ENCODE data around the gene ITPA. TPM values are rescaled to one million over a fixed set of nuclear protein-coding genes. Genes with fewer than 3 reads are reported as not detected.

Gene ITPA
- total RNA-seq, 3 donors from 2014 or later (not counting 1 experiment from before 2014, with no cell fraction given) = 49.6 to 53.2 (median 50.2) TPM

- Histone ChIP-seq H3K27me3 (ENCODE audit: control insufficient read depth, insufficient read depth, low read length) (no peaks in the 10 kb centered on the region), H3K36me3 (ENCODE audit: control insufficient read depth, insufficient read depth, low read length) (peaks cover 6% of the 10 kb centered on the region), H3K9me3 (ENCODE audit: control insufficient read depth, insufficient read depth, low read length) (no peaks in the 10 kb centered on the region), H3K4me3 (ENCODE audit: low read length) (no peak overlapping the region), H3K27ac (ENCODE audit: low read length) (no peak overlapping the region), H3K4me1 (ENCODE audit: control insufficient read depth, insufficient read depth, low read length) (no peaks in the 10 kb centered on the region)
- no peaks in the 10 kb centered on the region for H3K36me3 Mint-ChIP-seq
- no peak overlapping the region for H3K4me3 Mint-ChIP-seq
- TF ChIP-seq CTCF (IDR thresholded peaks at IDR 0.05) = no peak
- intact Hi-C loops (cut with micrococcal nuclease) = no loop called here
- no peak for DNase-seq
- H3K27ac Mint-ChIP-seq = no peak overlapping the region
- H3K9me3 Mint-ChIP-seq = no peaks in the 10 kb centered on the region
- H3K27me3 Mint-ChIP-seq (ENCODE audit: low read depth in 2 of 2) = no peaks in the 10 kb centered on the region
- no peak for ATAC-seq
- no peaks in the 10 kb centered on the region for H3K4me1 Mint-ChIP-seq
These were observed 53.3 kb downstream of the ITPA start for GRCh38 chr20:3262566-3262965.

- Histone ChIP-seq H3K36me3 (ENCODE audit: control insufficient read depth, insufficient read depth, low read length) (peaks cover 5% of the 10 kb centered on the region), H3K4me3 (ENCODE audit: low read length) (no peak overlapping the region), H3K9me3 (ENCODE audit: control insufficient read depth, insufficient read depth, low read length) (no peaks in the 10 kb centered on the region), H3K27me3 (ENCODE audit: control insufficient read depth, insufficient read depth, low read length) (no peaks in the 10 kb centered on the region), H3K4me1 (ENCODE audit: control insufficient read depth, insufficient read depth, low read length) (no peaks in the 10 kb centered on the region), H3K27ac (ENCODE audit: low read length) (no peak overlapping the region)
- no peak for DNase-seq
- Mint-ChIP-seq H3K9me3 (no peaks in the 10 kb centered on the region), H3K27ac (no peak overlapping the region), H3K27me3 (ENCODE audit: low read depth in 2 of 2) (no peaks in the 10 kb centered on the region), H3K36me3 (no peaks in the 10 kb centered on the region), H3K4me3 (no peak overlapping the region), H3K4me1 (no peaks in the 10 kb centered on the region)
- 97% methylated on average over 3 of the region's 4 CpGs for WGBS (ENCODE audit: insufficient coverage)
- TF ChIP-seq CTCF (IDR thresholded peaks at IDR 0.05) = no peak
- intact Hi-C loops (cut with micrococcal nuclease) = no loop called here
- ATAC-seq = no peak
These were observed 60.8 kb downstream of the ITPA start for GRCh38 chr20:3270051-3270450.

GRCh38 chr20:3273371-3273770 is 64.1 kb downstream of the ITPA start:
- no peak for TF ChIP-seq CTCF (IDR thresholded peaks at IDR 0.05)
- Histone ChIP-seq H3K27ac (ENCODE audit: low read length) (no peak overlapping the region), H3K9me3 (ENCODE audit: control insufficient read depth, insufficient read depth, low read length) (no peaks in the 10 kb centered on the region), H3K4me1 (ENCODE audit: control insufficient read depth, insufficient read depth, low read length) (no peaks in the 10 kb centered on the region), H3K36me3 (ENCODE audit: control insufficient read depth, insufficient read depth, low read length) (peaks cover 6% of the 10 kb centered on the region), H3K4me3 (ENCODE audit: low read length) (no peak overlapping the region), H3K27me3 (ENCODE audit: control insufficient read depth, insufficient read depth, low read length) (no peaks in the 10 kb centered on the region)
- Mint-ChIP-seq H3K4me3 (no peak overlapping the region), H3K36me3 (no peaks in the 10 kb centered on the region), H3K27me3 (ENCODE audit: low read depth in 2 of 2) (no peaks in the 10 kb centered on the region), H3K27ac (no peak overlapping the region), H3K4me1 (no peaks in the 10 kb centered on the region), H3K9me3 (no peaks in the 10 kb centered on the region)
- ATAC-seq (no peak), DNase-seq (no peak)
- 94% methylated on average over 4 of the region's 4 CpGs for WGBS (ENCODE audit: insufficient coverage)
- intact Hi-C loops (cut with micrococcal nuclease) = no loop called here

Other genes with a start within 250 kb of the ITPA start
- 1 to 10 TPM in 1 of 3 donors, under 1 TPM in 2; 0.49 to 1.2 (median 0.68) TPM for gene GNRH2, start 165.9 kb upstream of the ITPA start, total RNA-seq
- gene MRPS26, start 163.4 kb upstream of the ITPA start, total RNA-seq = 10 to 100 TPM; 17.5 to 21.3 (median 19.1) TPM
- gene OXT, start 137.9 kb upstream of the ITPA start, total RNA-seq = not detected
- gene AVP, start 124.8 kb upstream of the ITPA start, total RNA-seq = not detected
- gene FASTKD5, start 49.6 kb upstream of the ITPA start, total RNA-seq = 10 to 100 TPM; 35.3 to 40.4 (median 37.1) TPM
- gene UBOX5, start 49.6 kb upstream of the ITPA start, total RNA-seq = 10 to 100 TPM in 2 of 3 donors, 1 to 10 TPM in 1; 8.8 to 11.1 (median 10.1) TPM
- gene LZTS3, start 35.9 kb upstream of the ITPA start, total RNA-seq = 1 to 10 TPM; 3.1 to 4.6 (median 3.3) TPM
- gene DDRGK1, start 4.8 kb upstream of the ITPA start, total RNA-seq = 10 to 100 TPM; 47.8 to 52.6 (median 52.4) TPM
- under 1 TPM; 0.31 to 0.68 (median 0.32) TPM for gene SLC4A11, start 29.7 kb downstream of the ITPA start, total RNA-seq
- gene DNAAF9, start 198.2 kb downstream of the ITPA start, total RNA-seq = 1 to 10 TPM; 4.1 to 6.9 (median 4.8) TPM